ENCODE data around the gene INO80D. TPM values are rescaled to one million over a fixed set of nuclear protein-coding genes. Genes with fewer than 3 reads are reported as not detected.
A peak's percentile ranks its signal among the peaks of the same experiment; 100 is the strongest.

The INO80D gene
- total RNA-seq, 1 donor from 2014 or later, result 18.1 TPM

- Mint-ChIP-seq H3K4me1 (no peaks in the 10 kb centered on the region), H3K36me3 (ENCODE audit: low read depth) (peaks cover 25% of the 10 kb centered on the region), H3K27me3 (ENCODE audit: low read depth) (no peaks in the 10 kb centered on the region), H3K27ac (ENCODE audit: unreplicated experiment) (no peak overlapping the region), H3K9me3 (no peaks in the 10 kb centered on the region), H3K4me3 (no peak overlapping the region)
- DNase-seq (ENCODE audit: low read depth, low spot score), result no peak
- TF ChIP-seq CTCF (conservative IDR thresholded peaks at IDR 0.05), result no peak
These were observed 29.1 kb upstream of the INO80D start for GRCh38 chr2:206115026-206115578.

DNA sequence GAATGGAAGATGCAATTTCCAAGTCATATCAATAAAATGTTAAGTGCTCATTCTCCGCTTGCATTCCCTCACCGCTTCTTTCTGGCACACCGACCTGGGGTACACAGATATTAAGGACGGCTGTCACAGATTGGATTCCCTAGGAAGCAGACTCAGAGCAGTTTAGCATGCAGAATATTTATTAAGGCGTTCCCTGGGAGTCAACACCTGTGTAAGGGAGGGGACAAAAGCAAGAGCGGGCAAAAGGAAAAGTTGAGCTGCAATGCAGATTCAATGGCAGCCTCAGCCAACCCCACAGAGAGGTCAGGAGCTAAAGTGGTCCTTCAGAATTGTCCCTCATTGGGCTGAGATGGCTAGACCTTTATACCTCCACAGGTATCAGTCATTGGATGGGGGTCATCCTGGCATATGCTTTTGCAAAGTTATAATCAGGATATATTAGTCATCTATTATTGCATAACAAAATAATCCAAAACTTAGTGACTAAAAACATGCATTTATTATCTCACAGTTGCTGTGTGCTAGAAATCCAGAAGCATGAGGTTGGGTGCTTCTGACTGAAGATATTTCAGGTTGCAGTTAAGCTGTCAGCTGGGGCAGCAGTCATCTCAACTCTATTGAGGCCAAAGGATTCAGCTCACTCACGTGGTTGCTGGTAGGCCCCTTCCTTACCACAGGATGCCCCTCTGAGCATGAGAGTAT lies 27.0 kb upstream of the INO80D start:
- H3K36me3 Mint-ChIP-seq (ENCODE audit: low read depth), result peaks cover 22% of the 10 kb centered on the region
- H3K27ac Mint-ChIP-seq (ENCODE audit: unreplicated experiment), result no peak overlapping the region
- H3K4me3 Mint-ChIP-seq, result no peak overlapping the region
- DNase-seq (ENCODE audit: low read depth, low spot score), result no peak
- no peak for TF ChIP-seq CTCF (conservative IDR thresholded peaks at IDR 0.05)
- no peaks in the 10 kb centered on the region for H3K4me1 Mint-ChIP-seq
- no peaks in the 10 kb centered on the region for H3K27me3 Mint-ChIP-seq (ENCODE audit: low read depth)
- no peaks in the 10 kb centered on the region for H3K9me3 Mint-ChIP-seq

DNA sequence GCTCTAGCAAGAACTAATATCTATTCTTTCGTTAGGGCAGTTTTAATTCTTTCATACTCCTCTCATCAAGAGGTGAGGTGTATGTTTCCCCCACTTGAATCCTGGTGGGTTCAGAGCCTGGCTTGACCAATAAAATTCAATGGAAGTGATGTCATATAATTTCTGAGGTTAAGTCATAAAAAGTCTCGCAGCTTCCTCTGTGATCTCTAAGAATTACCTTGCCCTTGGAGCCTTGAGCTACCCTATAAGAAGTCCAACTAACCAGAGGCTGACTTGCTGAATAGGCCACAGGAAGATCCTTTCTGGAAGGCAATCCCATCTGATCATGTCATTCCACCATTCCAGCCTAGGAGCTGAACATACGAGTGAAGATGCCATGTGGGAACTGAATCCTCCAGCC lies 26.1 kb upstream of the INO80D start:
- Mint-ChIP-seq H3K36me3 (ENCODE audit: low read depth) (peaks cover 22% of the 10 kb centered on the region), H3K9me3 (no peaks in the 10 kb centered on the region), H3K4me1 (no peaks in the 10 kb centered on the region), H3K4me3 (no peak overlapping the region), H3K27ac (ENCODE audit: unreplicated experiment) (peak overlapping the region; percentile 32), H3K27me3 (ENCODE audit: low read depth) (no peaks in the 10 kb centered on the region)
- no peak for DNase-seq (ENCODE audit: low read depth, low spot score)
- no peak for TF ChIP-seq CTCF (conservative IDR thresholded peaks at IDR 0.05)

GRCh38 chr2:206108713-206109112 lies 22.7 kb upstream of the INO80D start:
- Mint-ChIP-seq H3K27me3 (ENCODE audit: low read depth) (no peaks in the 10 kb centered on the region), H3K27ac (ENCODE audit: unreplicated experiment) (no peak overlapping the region), H3K36me3 (ENCODE audit: low read depth) (peaks cover 8% of the 10 kb centered on the region), H3K4me3 (no peak overlapping the region), H3K9me3 (no peaks in the 10 kb centered on the region), H3K4me1 (no peaks in the 10 kb centered on the region)
- no peak for DNase-seq (ENCODE audit: low read depth, low spot score)
- no peak for TF ChIP-seq CTCF (conservative IDR thresholded peaks at IDR 0.05)

DNA sequence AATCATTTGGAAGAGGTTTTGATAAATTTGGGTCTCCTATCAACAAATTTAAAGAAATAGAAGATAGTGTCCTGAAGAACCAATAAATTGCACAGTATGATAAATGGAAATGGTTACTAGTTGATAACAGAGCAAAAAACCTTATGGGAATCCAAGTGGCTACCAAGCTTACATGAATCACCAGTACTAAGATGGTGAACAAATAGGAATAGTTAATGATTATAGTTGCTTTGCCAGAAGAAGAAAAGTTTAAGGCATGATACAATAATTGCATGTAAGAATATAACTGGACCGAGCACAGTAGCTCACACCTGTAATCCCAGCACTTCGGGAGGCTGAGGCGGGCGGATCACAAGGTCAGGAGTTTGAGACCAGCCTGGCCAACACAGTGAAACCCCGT lies 19.6 kb upstream of the INO80D start:
- H3K4me3 Mint-ChIP-seq, result no peak overlapping the region
- no peaks in the 10 kb centered on the region for H3K9me3 Mint-ChIP-seq
- H3K27ac Mint-ChIP-seq (ENCODE audit: unreplicated experiment), result no peak overlapping the region
- H3K36me3 Mint-ChIP-seq (ENCODE audit: low read depth), result no peaks in the 10 kb centered on the region
- no peaks in the 10 kb centered on the region for H3K4me1 Mint-ChIP-seq
- no peak for TF ChIP-seq CTCF (conservative IDR thresholded peaks at IDR 0.05)
- DNase-seq (ENCODE audit: low read depth, low spot score), result no peak
- no peaks in the 10 kb centered on the region for H3K27me3 Mint-ChIP-seq (ENCODE audit: low read depth)

Measured in neural crest cell (in vitro differentiated cells).